PC-3 (cell line): ENCODE measurements around the gene RHBG.

Experiments
- CTCF ChIP-seq: fragments of 300-600 bp; sonication (generic); conservative IDR thresholded peaks from 2 replicates; pipeline ENCODE4 v1.5.1; 2017; ENCODE audit warnings: antibody characterized with exemption, low read depth, mild to moderate bottlenecking, low read length
- EZH2 ChIP-seq: fragments of 300-600 bp; sonication (generic); IDR thresholded peaks from one replicate; pipeline ENCODE4 v1.6.1; 2017; ENCODE audit warnings: antibody characterized with exemption, mild to moderate bottlenecking, low read length; ENCODE audit not compliant: unreplicated experiment
- EZH2phosphoT487 ChIP-seq: fragments of 300-600 bp; sonication (generic); IDR thresholded peaks from 2 replicates; pipeline ENCODE4 v1.6.1; 2018; ENCODE audit warnings: mild to moderate bottlenecking, antibody characterized with exemption, low read length, borderline replicate concordance

DNA sequence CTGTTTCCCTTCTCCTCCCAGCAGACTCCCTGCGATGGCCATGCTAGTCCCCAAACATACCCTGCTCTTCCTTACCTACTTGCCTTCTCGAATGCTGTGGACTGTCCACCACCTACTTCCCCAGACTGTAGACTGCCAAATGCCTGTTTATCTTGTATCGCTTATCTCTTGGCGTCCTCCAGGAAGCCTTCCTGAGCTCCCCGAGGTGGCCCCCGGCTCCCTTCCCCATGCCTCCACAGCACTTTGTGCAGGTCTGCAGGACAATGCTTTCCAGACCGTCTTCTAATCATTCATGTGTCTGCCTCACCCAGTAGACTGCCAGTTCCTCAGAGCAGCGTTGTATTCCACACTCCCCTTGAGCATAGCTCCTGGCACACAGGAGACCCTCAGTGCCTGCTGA, 41.7 kb downstream of the RHBG start:
- TF ChIP-seq CTCF (no peak), EZH2phosphoT487 (no peak), EZH2 (no peak)
